ENCODE data around the gene COA5.

The COA5 gene

DNA sequence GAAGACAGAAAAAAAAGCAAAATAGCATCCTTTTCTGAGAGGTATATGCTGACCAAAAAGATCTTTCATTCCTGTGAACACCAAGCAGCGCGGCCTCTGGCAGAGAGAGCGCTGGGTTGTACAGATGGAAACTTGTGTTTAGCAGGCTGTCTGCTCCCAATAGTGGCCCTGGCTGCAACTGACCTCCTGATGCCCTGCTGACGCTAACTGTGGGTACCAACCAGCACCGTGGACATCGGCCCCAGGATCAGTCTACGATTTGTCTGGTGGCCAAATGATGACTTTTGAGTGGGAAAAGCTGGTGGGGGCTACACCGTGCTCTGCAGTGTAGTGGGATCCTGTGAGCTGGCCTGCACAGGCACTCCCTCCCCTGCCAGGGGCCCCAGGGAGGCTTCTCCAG is 15.7 kb downstream of the COA5 start:
- TF ChIP-seq, protein P1, sequence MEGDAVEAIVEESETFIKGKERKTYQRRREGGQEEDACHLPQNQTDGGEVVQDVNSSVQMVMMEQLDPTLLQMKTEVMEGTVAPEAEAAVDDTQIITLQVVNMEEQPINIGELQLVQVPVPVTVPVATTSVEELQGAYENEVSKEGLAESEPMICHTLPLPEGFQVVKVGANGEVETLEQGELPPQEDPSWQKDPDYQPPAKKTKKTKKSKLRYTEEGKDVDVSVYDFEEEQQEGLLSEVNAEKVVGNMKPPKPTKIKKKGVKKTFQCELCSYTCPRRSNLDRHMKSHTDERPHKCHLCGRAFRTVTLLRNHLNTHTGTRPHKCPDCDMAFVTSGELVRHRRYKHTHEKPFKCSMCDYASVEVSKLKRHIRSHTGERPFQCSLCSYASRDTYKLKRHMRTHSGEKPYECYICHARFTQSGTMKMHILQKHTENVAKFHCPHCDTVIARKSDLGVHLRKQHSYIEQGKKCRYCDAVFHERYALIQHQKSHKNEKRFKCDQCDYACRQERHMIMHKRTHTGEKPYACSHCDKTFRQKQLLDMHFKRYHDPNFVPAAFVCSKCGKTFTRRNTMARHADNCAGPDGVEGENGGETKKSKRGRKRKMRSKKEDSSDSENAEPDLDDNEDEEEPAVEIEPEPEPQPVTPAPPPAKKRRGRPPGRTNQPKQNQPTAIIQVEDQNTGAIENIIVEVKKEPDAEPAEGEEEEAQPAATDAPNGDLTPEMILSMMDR (IDR thresholded peaks at IDR 0.05; ENCODE audit: control insufficient read depth, extremely low read depth, insufficient read depth), result no peak
- no peak overlapping the region for H3K4me3 ChIP-seq (ENCODE audit: low read depth, low read length)
- DNase-seq (ENCODE audit: low read depth), result no peak

DNA sequence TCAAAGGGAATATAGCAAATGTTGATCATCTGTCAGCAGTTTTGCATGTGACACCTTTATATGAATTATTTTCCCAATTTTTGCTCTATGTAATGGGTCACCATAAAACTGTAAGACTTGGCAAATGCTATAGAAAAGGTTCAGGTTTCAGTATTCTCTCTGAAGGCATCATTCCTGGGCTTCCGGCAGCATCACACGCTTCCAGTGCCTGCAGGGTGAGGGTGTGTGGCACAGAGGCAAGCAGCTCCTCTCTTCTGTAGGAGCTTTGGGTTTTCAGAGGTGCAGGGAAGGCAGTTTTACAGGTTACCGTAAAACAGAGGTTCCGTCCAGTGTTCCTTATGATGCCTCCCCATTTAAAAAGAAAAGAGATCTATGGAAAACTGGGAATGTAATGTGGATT is 18.8 kb downstream of the COA5 start:
- TF ChIP-seq, protein P1 (IDR thresholded peaks at IDR 0.05; ENCODE audit: control insufficient read depth, extremely low read depth, insufficient read depth), result no peak
- DNase-seq (ENCODE audit: low read depth), result no peak
- H3K4me3 ChIP-seq (ENCODE audit: low read depth, low read length), result no peak overlapping the region

DNA sequence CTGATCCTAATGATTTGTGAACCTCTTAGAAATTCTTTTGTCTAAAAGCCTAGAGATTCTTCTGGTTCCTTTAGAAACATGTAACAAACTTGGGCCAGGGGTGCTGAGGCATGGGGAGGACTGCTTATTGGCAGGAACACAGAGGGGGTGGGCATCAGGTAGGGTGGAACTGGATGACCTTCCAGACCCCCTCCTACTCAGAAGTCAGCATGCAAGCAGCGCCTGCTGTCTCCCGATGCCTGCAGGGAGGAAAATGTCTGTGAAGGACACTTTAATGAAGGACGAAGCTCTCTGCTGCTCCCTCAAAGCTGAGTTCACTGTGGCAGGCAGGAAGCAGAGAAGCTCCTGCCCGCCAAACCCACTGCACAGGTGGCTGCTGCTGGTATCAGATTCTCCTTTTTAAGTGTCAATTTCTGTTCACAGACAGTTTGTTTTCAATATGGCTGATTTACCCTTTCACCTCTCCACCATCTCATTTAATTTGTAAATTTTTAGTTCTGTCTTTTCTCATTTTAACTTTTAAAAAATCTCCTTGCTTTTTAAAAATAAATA is 19.4 kb downstream of the COA5 start:
- DNase-seq (ENCODE audit: low read depth), result no peak
- TF ChIP-seq, protein P1 (IDR thresholded peaks at IDR 0.05; ENCODE audit: control insufficient read depth, extremely low read depth, insufficient read depth), result no peak

DNA sequence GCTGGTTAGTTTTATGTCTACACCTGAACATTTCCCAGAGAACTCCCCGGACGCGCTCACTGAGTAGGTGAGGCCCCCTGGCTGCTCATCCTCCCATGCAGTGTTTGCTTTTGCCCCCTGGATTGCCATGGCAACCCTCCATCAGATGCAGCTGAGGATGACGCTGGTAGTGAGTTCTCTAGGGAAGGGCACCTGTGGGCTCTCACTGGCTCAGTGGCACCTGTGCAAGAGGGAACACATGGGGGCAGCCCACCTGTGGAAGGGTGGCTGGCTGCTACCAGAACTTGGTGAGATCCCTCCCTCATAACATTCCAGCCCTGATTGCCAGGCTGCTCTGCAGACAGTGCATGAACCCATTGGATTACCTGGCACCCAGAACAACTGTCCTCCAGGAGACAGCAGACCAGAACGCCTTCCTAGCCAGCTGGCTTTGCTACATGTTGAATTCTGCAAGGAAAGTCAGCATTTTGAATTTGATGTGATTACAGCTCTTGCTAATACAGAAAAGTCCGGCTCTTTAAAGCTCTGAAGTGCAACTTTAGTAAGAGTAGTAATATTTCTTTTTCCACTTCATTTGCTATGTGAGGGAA is 21.7 kb downstream of the COA5 start:
- TF ChIP-seq, protein P1 (IDR thresholded peaks at IDR 0.05; ENCODE audit: control insufficient read depth, extremely low read depth, insufficient read depth), result no peak
- no peak overlapping the region for H3K4me3 ChIP-seq (ENCODE audit: low read depth, low read length)
- no peak for DNase-seq (ENCODE audit: low read depth)

More for the DNA sequence above, 19.4 kb downstream of the COA5 start:
- no peak overlapping the region for H3K4me3 ChIP-seq (ENCODE audit: low read depth, low read length)

DNA sequence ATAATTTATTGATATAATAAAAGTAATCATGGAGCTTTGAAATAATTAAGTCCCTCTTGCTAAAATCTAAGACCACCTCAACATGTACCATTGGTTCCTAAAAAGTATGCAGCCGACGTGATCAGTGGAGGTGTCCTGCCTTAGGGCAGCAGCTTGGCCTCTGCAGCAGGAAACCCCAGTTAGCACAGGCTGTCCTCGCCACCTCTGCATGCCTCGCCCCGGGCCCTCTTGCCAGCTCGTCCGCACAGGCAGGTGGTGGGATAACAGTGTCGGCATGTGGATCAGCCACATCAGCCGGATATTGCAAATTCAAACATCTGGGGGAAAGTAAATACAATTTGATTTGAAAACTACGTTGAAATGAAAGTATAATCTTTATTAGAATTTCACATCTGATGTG is 22.9 kb downstream of the COA5 start:
- DNase-seq (ENCODE audit: low read depth), result no peak
- TF ChIP-seq, protein P1 (IDR thresholded peaks at IDR 0.05; ENCODE audit: control insufficient read depth, extremely low read depth, insufficient read depth), result no peak
- H3K4me3 ChIP-seq (ENCODE audit: low read depth, low read length), result no peak overlapping the region

DNA sequence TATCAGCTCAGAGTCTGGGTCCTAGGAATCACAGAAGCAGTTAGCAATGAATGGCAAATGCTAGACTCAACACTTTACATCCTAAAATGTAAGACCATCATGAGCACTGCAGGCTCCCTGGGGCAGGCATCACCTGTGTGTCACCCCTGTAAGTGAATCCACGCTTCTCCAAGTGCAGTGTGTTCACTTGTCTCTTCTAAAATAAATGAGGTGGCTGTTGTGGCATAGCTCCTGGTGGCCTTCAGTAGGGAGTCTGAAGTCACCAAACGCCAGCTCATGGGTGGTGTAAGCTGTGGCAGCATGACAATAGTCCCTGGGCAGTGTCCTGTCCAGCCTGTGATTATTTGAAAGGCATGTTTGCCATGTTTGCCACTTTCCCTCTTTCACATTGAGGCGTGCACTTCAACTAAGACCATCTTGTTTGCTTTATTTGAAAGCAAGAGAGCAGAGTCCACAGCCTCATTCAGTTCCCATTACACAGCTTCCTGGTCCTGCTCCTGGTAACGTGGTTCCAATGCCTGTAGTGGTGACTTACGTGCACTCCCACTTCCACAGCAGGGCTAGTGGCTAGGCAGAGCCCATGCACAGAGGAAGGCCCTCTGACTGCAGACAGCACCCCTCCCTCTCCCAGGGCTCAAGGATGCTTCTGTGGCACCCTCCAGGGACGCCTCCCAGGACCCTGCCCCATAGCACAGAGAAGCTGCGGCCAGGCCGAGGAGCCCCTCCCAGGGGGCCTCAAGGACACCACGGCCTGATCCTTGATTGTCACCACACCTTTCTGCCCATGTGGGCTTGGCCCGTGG is 24.3 kb downstream of the COA5 start:
- TF ChIP-seq, protein P1 (IDR thresholded peaks at IDR 0.05; ENCODE audit: control insufficient read depth, extremely low read depth, insufficient read depth), result no peak
- no peak for DNase-seq (ENCODE audit: low read depth)
- H3K4me3 ChIP-seq (ENCODE audit: low read depth, low read length), result no peak overlapping the region
